WI38 (cell line): ENCODE data around the gene NDUFB11.

Source experiments
- H3K4me3 ChIP-seq: 2 replicates; pipeline ENCODE4 v1.5.1; 2011; ENCODE audit warnings: low read depth, mild to moderate bottlenecking, control low read depth, low read length
- TF ChIP-seq, protein P1 (sequence below): IDR thresholded peaks from 2 replicates; pipeline ENCODE4 v1.5.1; 2012; ENCODE audit warnings: low read depth, mild to moderate bottlenecking, control low read depth, low read length

Gene NDUFB11

GRCh38 chrX:47144626-47145394 is at the start of gene NDUFB11, which contains the start of gene RBM10:
Gene NDUFB11 (minus strand): TSS chrX:47144702. CDS start chrX:47144679, 23 bp downstream.
Gene RBM10 (plus strand): TSS chrX:47145221. CDS start chrX:47147482, 2,261 bp downstream.
- peak within 1 kb of the TSS; percentile 65 for H3K4me3 ChIP-seq
- TF ChIP-seq, protein P1, sequence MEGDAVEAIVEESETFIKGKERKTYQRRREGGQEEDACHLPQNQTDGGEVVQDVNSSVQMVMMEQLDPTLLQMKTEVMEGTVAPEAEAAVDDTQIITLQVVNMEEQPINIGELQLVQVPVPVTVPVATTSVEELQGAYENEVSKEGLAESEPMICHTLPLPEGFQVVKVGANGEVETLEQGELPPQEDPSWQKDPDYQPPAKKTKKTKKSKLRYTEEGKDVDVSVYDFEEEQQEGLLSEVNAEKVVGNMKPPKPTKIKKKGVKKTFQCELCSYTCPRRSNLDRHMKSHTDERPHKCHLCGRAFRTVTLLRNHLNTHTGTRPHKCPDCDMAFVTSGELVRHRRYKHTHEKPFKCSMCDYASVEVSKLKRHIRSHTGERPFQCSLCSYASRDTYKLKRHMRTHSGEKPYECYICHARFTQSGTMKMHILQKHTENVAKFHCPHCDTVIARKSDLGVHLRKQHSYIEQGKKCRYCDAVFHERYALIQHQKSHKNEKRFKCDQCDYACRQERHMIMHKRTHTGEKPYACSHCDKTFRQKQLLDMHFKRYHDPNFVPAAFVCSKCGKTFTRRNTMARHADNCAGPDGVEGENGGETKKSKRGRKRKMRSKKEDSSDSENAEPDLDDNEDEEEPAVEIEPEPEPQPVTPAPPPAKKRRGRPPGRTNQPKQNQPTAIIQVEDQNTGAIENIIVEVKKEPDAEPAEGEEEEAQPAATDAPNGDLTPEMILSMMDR: peak; percentile 61

GRCh38 chrX:47193475-47194193 is 49.1 kb upstream of the NDUFB11 start, which contains the start of gene UBA1:
Gene UBA1 (plus strand): TSS chrX:47193829. CDS start chrX:47198803, 4,974 bp downstream.
- H3K4me3 ChIP-seq: peak within 1 kb of the TSS; percentile 90
- TF ChIP-seq, protein P1: peak; percentile 41

GRCh38 chrX:47191806-47192401 is 47.4 kb upstream of the NDUFB11 start:
- H3K4me3 ChIP-seq: peak overlapping the region; percentile 66
- TF ChIP-seq, protein P1: no peak

GRCh38 chrX:47191331-47191730 is 46.8 kb upstream of the NDUFB11 start:
- TF ChIP-seq, protein P1: no peak
- peak overlapping the region; percentile 66 for H3K4me3 ChIP-seq

DNA sequence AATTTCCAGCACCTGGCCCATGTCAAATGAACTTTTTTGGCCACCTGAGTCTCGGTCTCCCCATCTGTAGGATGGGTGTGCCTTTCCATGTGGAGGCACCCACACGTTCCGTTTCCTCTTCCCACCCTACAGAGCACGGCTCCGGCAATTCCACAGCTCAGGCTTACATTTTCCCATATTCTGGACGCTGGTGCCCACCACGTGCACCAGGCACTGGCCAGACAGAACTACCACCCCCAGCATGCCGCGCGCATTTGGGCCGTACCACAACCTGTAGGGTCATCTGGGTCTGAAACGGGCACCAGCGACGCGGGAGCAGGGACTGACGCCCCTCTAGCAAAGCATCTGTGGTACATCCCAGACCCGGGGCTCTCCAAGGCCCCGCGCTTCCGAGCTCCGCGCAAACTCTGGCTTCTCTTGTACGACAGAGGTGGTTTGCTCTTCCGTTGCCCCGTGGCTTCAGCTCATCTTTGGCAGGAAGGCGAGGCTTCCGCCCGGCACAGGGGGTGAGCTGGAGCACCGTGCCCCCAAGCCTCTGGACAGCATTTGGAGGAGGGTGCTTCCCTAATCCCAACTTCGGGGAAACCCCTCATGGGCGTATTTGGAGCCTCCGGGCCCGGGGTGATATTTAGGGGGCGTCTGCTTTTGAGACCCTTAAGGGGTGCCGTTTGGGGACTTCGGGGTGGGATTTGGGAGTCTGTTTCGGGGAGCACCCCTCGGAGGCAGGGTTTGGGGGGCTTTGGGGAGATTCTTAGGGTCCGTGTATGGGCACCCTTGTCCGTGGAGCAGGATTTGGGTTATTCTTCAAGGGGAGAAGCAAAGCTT is 46.2 kb upstream of the NDUFB11 start:
- H3K4me3 ChIP-seq: peak overlapping the region; percentile 66
- TF ChIP-seq, protein P1: no peak

DNA sequence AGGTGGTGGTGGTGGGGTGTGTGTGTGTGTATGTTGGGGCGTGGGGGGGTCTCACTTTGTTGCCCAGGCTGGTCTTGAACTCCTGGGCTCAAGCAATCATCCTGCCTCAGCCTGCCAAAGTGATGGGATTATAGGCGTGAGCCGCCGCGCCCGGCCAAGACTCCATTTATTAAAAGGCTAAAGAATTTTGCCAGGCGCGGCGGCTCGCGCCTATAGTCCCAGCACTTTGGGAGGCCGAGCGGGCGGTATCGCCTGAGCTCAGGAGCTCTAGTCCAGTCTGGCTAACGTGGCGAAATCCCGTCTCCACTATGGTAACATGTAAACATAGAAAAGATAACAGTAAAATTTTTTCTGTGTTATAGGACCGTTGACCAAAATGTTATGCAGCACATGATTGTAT is 45.4 kb upstream of the NDUFB11 start:
- TF ChIP-seq, protein P1: no peak
- no peak overlapping the region for H3K4me3 ChIP-seq
